GM12872 (cell line): Measurements from ENCODE around the gene PTMS.

Source experiments
- TF ChIP-seq, protein P1 (sequence below): IDR thresholded peaks from 3 replicates; pipeline ENCODE4 v1.5.1; 2011; ENCODE audit warnings: low read depth, mild to moderate bottlenecking, low read length, moderate library complexity; ENCODE audit not compliant: insufficient read depth

The PTMS gene

DNA sequence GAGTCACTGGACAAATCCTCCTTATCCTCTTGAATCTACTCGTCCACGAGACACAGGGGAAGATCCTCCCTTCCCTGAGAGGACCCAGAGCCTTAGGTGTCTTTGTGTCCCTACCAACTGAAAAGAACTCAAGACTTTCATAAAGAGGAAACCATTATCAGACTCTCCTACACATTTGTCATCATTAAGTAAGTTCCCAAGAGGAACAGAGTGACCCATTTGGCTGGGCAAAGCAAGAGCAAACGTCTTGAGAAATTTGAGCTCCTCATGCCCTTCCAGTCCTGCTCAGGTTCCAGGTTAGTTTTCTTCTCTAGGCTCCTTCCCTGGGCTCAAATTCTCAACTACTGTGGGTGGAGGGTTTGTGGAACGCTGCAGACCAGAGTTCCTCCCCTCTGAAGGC lies 18.9 kb upstream of the PTMS start:
- TF ChIP-seq, protein P1, sequence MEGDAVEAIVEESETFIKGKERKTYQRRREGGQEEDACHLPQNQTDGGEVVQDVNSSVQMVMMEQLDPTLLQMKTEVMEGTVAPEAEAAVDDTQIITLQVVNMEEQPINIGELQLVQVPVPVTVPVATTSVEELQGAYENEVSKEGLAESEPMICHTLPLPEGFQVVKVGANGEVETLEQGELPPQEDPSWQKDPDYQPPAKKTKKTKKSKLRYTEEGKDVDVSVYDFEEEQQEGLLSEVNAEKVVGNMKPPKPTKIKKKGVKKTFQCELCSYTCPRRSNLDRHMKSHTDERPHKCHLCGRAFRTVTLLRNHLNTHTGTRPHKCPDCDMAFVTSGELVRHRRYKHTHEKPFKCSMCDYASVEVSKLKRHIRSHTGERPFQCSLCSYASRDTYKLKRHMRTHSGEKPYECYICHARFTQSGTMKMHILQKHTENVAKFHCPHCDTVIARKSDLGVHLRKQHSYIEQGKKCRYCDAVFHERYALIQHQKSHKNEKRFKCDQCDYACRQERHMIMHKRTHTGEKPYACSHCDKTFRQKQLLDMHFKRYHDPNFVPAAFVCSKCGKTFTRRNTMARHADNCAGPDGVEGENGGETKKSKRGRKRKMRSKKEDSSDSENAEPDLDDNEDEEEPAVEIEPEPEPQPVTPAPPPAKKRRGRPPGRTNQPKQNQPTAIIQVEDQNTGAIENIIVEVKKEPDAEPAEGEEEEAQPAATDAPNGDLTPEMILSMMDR: no peak

DNA sequence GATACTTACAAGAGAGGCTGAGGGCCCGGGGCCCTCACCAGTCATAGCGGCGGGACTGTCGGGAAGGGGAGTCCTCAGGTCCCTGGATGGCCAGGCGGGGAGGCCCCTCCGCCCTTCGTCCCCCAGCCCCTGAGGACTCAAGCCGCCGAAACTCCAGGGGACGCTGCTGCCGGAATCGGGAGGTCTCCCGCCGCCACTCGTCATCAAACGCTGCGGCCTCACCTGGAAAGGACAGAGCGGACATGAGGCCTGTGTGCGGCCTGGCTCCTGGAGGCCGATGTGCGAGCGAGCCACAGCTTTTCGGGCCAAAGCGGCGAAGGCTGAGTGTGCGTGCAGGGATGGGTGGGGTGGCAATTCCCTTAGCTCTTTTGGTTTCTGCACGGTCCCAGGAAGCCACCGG lies 17.4 kb upstream of the PTMS start:
- TF ChIP-seq, protein P1: no peak

DNA sequence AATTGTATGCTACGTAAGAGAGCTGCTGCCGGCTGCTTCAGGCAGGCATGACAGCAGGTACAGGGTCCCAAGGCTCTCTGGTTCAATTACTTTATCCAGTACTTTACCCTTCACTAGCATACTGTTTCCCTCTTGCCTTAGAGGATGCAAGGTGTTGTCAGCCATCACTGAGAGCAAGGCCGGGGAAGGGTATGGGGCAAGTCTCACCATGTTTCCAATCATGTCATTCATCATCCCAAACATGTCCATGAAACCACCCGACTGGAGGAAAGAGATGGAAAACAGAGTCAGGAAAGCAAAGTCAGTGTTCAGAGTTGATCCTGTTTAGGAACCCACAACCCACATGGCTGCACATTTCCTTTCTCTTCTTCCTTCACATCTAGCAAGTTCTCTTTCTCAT lies 15.7 kb upstream of the PTMS start:
- TF ChIP-seq, protein P1: no peak

DNA sequence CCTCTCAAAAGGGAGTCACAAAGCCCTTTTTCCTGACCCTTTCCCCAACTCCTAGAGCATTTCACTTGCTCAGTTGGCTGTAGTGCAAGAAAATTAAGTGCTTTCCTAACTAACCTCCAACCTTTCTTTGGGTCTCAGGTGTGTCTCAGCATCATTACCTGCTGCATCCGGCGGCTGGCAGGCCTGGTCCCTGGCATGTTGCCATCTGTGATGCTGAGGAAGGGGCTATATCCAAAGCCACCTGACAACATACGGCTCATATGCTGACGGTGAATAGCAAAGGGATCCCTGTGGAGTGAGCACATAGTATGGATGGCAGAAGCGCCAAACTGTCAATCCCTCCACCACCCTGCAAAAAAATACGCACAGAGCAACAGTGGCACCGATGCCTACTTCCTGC lies 14.4 kb upstream of the PTMS start:
- TF ChIP-seq, protein P1: no peak

DNA sequence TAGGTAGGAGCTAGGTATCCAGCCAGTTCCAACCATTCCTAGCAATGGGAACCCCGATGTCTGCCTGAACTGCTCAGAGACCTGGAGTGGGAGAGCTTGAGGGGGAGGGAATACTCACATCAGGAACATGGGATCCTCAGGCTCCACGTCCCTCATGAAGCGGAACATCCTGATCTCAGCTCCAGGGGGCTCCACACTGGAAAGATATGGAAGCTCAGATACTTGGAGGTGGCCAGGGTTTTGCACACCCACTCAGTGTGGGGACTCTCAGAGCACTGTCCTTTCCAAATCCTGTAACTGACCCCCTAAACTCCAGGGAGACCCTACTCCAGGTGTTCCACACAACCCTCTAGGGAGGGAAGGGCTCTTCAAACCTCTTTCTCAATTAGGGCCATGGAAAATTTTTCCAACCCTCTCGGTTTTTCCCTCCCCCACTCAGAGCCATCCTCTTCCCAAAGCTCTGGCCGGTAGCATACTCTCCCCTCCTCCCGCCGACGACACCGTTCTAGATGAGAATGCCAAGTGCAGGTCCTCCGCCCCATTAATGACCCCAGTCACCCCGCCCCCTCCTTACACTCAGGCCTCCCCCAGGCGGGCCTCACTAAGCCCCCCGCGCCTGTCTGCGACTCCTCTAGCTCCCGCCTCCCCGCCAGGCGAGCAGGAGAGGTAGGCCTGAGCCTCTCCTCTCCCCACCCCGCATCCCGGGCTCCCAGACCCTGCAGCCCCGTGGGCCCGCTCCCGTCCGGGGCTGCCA lies 13.8 kb upstream of the PTMS start:
- TF ChIP-seq, protein P1: no peak

DNA sequence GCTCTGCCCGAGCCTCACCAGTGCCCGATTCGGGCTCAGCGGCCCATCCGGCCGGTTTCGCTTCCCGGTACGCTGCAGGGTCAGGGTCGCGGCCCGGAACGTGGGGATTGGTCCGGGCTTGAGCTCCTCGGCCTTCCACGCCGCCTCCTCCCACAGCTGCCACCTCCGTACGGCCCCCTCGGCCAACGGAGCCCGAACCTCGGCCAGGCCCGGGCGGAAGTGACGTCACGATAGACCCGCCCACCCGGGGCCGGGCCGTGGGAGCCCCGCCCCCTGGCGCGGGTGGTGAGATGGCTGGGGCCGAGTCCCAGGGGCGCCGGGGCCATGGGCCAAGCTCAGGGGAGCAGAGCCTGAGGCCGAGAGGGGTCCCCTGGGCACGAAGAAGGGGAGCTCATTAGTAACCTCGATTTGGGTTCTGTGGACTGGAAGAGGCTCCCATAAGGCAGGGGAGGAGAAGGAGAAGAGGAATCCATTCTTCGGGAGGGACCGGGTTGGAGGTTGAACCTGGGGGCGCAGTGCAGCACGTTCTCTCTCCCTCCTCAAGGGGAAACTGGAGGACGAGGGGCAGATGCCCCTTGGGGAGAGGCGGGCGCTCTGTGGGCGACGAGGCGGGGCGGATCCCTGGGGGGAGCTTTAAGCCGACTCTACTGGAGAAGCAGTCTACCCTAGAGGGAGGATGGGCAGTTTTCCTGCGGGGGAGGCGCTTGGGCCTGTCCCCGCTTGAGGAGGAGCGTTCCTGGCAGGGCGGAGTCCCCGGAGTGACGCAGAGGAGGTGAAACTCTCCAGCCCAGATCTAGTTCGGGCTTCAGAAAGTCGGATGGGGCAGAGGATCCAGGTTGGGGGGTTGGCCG lies 13.0 kb upstream of the PTMS start, which contains the start of gene MLF2:
Gene MLF2 (minus strand): TSS at position 221 of the 851 bp plus-strand sequence. CDS start 807 bp downstream, outside the sequence.
- TF ChIP-seq, protein P1: no peak; the same call in 2 of the 3 replicates

DNA sequence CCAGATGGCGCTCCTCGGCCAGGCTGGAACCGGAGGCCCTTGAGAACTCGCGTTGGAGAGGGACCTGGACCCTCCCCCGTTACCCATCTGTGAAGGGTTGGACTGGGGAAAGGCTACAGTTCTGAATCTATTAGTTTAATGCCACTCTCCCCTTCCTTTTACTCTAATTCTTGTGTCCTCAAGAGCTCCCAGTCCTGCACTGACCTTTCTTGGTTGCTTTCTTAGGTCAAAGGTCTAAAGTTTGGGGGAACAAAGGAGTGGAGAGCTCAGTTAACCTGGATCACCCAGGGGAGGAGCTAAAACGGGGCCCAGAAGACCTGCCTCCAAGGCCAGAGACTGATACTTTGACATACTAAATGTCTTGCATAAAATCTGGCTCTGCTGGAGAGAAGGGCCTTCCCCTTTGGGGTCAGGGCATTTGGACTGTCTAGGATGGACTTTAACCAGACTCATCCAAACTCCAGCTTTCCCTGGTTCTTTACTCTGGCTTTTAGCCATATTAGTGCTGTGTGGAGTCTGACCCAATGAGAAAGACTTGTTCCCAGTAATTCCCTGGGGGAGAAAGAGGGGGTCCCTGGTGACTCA lies 12.3 kb upstream of the PTMS start:
- TF ChIP-seq, protein P1: peak; percentile 95; the same call in 2 of the 3 replicates
